Activated CD4-positive, alpha-beta T cell treated with anti-CD3 and anti-CD28 coated beads, Interleukin-2, amount 50 U/mL, for 48 hours (primary cell): Measurements from ENCODE around the gene ENO4.

Source experiments
- DNase-seq, 2 experiments: peaks; one replicate each; pipeline ENCODE4 v3.0.0-alpha.2; 2020

Gene ENO4, protein sequence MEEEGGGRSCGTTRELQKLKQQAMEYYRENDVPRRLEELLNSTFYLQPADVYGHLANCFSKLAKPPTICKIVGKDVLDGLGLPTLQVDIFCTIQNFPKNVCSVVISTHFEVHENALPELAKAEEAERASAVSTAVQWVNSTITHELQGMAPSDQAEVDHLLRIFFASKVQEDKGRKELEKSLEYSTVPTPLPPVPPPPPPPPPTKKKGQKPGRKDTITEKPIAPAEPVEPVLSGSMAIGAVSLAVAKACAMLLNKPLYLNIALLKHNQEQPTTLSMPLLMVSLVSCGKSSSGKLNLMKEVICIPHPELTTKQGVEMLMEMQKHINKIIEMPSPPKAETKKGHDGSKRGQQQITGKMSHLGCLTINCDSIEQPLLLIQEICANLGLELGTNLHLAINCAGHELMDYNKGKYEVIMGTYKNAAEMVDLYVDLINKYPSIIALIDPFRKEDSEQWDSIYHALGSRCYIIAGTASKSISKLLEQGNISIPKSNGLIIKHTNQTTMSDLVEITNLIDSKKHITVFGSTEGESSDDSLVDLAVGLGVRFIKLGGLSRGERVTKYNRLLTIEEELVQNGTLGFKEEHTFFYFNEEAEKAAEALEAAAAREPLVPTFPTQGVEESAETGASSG

DNA sequence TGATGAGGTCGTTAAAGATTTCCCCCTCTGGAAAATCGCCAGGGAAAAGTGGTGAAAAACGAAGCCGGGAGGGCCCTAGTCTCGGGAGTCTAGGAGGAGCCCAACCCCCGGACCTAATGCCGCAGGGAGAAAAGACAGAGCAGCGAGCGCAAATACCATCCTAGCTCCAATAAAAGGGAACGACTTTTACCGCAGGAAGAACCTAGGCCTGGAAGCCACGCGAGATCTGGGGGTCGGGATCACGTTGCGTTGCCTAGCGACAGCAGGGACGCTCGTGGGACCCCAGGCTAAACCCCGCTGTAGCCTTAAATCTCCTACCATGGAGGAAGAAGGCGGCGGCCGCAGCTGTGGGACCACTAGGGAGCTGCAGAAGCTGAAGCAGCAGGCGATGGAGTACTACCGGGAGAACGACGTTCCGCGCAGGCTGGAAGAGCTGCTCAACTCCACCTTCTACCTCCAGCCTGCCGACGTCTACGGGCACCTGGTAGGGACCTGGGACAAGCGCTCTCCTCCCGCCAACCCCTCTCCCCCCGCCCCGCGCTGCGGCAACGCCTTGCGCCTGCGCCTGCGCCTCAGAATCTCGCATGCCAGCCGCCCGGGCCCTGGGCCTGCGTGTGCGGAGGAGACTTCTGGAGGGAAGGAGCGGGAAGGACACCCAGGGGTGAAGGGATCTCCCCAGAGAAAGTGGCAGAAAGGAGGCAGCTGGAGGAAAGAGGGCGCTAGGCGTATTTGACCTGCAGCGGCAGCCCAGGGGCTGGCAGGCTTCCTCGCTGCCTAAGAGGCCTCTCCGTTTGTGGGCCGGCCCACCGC, at the start of gene ENO4:
TSS of gene ENO4 (plus strand) at position 252 of the 810 bp plus-strand sequence. CDS start at position 320, 68 bp downstream.
- DNase-seq, result peak; percentile 3 to 13

- DNase-seq, result no peak
Observed at GRCh38 chr10:116800286-116800929, 48.9 kb upstream of the ENO4 start.

- DNase-seq, result no peak
Observed at GRCh38 chr10:116801658-116802057, 47.6 kb upstream of the ENO4 start.

DNA sequence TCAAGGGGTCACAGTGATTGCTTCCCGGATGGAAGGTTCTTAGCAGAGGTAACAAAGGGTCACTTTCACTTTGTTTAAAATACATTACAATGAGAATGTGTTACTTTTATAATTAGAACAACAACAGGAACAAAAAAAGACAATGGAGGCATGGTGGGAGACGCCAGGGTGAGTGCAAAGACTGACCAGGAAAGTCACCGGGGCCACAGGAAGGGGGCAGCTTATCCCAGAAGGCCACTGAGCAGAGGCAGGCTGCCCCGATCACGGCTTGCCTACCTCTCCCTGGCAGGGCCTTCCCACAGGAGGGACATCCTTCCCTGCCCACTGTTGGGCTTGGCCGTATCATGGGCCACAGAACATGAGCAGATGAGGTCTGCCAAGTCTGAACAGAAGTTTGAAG, 46.8 kb upstream of the ENO4 start:
- no peak for DNase-seq

DNA sequence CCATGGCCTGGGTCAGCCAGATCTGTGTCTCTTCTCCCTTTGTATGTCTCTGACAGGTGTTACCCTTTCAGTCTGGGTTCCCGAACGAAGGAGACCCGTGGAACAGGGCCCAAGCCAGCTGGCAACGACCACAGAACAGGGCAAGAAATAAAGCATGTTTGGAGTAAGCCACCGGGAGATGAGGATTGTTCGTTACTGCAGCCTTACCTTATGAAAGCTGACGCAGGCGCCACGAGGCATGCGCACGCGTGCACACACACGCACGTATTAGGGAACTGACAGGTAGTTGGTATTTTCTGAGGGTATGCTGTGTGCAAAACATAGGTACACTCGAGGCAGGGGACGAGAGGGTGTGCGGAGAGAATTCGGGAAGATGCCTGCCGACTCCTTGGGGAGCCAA, 46.4 kb upstream of the ENO4 start:
- DNase-seq, result no peak

GRCh38 chr10:116803451-116804249, 45.6 kb upstream of the ENO4 start:
- no peak for DNase-seq

DNA sequence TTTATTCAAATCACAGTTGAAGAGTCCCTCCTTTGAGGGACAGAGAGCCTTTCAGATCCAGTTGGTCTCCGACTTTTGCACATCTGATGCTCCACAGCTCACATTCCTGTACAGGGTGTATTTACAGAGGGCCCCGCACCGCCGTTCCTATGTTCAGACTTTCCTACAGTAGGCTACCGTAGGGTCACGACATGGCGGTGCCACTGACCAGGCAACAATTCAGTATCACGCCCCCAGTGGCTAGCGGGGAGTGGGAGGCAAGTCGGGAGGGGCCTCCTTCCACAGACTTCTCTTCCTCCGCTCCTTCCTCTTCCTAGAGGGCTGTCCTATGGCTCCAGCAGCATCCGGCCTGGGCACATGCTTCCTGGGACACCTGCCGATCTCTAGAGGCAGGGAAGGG, 40.6 kb upstream of the ENO4 start:
- no peak for DNase-seq

GRCh38 chr10:116809483-116810119, 39.7 kb upstream of the ENO4 start:
- DNase-seq, result no peak

- no peak for DNase-seq
Observed at GRCh38 chr10:116810120-116810500, 39.2 kb upstream of the ENO4 start.

- DNase-seq, result no peak
Observed at GRCh38 chr10:116810895-116811294, 38.4 kb upstream of the ENO4 start.

DNA sequence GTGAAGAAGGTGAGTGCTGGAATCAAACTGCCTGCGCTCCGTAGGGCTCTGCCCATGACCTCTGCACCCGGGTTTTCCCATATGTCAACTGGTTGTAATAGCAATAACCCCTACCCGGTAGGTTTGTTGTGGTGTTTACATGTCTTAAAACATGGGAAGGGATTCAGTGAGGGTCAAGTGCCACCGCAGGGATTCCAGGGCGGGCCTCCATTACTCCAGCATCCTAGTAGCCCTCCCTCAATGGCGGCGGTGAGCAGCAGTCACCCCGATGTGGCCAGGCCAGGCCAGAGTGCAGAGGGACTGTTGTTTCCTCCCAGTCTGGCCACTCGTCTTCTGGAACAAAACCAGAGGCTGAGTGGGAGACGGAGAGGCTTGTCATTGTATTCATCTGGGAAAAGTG, 37.6 kb upstream of the ENO4 start:
- DNase-seq, result no peak

DNA sequence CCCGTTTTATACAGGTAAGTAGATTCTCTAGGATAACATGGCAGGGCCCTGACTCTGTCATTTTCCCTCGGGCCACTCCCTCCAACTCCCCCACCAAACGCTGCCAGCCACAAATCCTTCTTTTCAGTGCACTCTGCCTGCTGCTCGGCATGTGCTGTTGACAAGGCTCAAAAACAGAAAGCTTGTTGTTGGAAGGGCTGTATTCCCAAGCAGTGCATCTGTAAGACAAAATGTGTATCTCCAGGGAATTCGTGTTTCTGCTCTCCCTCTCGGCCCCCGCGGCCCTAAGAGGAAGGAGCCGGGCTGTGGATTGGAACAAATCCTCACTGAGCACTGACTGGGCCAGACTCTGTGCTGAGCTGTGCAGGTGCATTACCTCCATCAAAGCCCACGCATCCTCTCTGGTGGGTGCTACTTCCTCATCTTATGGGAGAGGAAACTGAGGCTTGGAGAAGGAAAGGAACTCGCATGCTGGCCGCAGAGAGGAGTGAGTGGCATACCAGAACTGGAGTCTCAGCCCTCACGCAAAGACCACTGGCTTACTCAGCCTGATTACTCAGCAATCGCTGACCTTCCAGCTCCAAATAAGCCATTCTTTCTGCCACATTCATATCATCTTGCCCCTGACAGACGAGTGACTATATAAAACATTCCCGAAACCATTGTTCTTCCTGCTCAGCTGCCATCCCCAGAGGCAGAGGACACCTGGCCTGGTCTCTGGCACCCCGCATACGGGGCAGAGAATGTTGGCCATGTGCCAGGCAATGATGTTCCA, 33.5 kb upstream of the ENO4 start:
- DNase-seq, result no peak

DNA sequence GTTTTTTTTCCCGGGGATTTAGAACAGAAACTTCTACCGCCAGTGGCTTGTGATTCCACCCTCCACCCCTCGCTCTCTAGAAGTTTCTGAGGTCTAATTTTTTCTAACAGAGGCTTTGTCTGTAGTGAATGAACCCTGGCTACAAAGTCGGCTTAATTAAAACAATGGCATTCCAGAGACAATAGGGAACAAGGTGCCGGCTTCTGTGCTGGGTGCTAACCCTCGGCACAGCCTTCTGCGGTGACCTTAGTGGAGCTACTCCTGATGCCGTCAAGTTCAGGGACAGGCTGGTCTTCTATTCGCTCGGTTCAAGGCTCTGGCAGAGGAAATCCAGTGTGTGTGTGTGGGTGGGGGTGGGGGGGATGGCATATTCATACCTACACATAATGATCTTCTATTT, 32.1 kb upstream of the ENO4 start:
- DNase-seq, result no peak

DNA sequence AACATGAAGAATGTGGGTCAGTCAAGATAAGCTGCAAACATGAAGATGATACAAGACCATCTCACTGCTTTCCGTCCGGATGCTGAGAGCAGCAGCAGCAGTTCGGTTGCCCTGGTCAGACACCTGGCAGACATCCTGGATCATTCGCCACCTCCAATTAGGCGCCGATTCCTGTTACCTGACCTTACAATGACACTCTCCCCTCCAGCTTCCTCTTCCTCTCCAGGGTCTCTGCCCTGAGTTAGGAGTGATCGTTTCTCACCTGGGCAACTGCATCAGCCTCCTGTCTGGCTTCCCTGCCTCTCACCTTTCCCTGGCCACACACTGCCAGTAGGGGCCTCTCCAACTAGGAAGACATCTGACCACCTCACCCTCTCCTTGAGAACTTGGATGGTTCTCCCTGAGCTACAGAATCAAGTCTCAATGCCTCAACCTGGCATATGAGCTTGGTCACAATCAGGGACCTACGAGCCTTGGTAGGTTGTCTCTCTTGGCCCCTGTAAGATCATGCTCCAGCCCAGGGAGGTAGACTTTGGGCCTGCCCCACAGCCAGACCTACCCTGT, 31.4 kb upstream of the ENO4 start:
- DNase-seq, result no peak

DNA sequence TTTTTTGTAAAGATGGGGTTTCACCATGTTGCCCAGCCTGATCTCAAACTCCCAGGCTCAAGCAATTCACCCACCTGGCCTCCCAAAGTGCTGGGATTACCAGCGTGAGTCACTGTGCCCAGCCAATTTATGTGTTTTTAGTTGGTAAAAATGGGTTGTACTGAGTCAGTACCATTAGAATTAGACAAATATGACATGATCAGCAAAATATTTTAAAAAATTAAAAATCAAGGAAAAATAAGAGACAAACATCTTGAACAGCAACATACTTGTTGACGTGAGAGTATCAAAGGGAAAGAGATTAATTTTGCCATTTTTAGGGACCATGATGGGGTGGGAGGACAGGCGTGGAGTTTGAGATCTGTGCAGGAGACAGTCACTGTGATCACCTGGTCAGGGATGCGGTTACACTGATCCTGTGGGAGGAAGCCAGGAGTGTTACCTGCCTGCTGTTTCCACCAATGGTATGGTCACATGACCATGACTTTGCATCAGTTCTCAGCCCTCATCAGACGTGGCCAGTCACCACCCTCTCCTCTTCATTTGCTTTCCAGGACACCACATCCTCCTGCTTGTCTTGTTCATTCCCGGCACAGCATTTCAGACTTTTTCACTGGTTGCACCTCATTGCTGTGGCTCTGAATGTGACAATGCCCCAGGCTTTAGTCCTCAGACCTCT, 29.2 kb upstream of the ENO4 start:
- DNase-seq, result no peak

GRCh38 chr10:116825901-116826300, 23.4 kb upstream of the ENO4 start:
- no peak for DNase-seq

GRCh38 chr10:116826803-116827202, 22.5 kb upstream of the ENO4 start:
- DNase-seq, result no peak

DNA sequence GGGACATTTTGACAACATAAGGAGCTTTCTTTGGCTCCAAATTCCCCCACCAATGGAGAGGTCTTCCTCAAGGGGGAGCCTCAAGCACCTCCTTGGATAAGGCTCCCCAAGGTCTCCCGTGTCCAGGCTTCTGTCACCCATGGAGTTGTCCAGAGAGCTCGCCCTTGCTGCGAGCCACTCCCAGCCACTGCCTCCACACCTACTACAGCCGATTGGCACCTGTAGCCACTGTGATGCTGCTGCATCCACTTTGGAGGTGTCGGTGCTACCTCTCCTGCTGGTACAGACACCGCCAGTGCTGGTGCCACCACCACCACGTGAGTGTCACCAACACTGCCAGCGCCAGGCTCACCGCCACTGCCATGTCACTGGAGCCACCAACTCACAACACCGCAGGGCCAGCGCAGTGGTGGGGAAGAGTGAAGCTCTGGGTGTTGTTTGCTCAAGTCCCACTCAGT, 22.1 kb upstream of the ENO4 start:
- DNase-seq, result no peak

DNA sequence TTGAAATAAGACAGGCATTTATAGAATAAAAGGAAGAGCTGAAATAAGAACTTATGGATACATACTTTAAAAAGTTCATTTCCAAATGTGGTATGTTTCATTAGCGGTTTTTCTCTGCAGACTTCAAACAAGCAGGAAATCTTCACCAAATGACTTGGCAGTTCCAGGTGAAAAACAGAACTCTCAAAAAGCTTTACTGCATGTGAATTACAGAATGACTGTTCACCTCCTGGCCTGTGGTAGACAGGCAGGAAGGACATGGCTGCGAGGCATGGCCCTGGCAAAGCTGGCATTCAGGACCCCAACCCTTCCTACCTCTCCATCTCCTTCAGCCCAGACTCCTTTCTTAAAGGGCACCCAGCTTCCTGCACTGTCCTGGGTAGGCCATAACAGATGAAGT, 21.2 kb upstream of the ENO4 start:
- DNase-seq, result no peak

DNA sequence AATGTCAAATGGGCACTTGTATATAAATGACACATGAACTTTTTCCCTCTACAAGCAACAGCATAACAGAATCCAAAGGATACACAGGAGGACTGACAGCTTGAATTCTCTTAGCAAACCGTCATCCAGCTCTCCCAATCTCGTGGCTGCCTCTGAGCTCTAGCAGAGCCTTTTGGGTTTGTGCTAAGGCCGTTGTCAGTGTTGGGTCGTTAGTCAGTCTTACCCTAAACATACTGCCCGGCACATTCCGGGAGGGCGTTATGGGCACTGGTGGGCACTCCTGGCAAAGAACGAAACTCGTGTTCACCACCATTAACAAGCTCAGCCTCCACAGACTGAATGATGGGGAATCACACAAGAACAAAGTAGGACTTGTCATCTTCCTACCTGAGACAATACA, 19.6 kb upstream of the ENO4 start:
- no peak for DNase-seq
